HG03342 (cell line): ENCODE measurements around the gene LITAFD.
"Not testable (repeated sequence)": the region's sequence is repeated elsewhere in the genome, so short reads cannot be mapped to it uniquely, and the experiment has no call there.

Experiments used
- ATAC-seq: cut with Tn5 transposase; IDR thresholded peaks from one replicate; pipeline ENCODE4 v1.9.1; 2021; ENCODE audit warnings: mild to moderate bottlenecking, moderate library complexity; ENCODE audit not compliant: unreplicated experiment

LITAFD gene

GRCh38 chr16:8872071-8872470, 10.1 kb upstream of the LITAFD start:
- no peak for ATAC-seq

GRCh38 chr16:8872967-8873865, 8.9 kb upstream of the LITAFD start:
- no peak for ATAC-seq

DNA sequence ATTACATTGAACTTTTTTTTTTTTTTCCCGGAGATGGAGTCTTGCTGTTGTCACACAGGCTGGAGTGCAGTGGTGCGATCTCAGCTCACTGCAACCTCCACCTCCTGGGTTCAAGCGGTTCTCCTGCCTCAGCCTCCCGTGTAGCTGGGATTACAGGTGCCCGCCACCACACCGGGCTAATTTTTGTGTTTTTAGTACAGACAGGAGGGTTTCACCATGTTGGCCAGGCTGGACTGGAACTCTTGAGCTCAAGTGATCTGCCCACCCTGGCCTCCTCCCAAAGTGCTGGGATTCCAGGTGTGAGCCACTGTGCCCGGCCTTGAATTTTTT, 8.3 kb upstream of the LITAFD start:
- ATAC-seq, result not testable (repeated sequence)

- ATAC-seq, result no peak
These were observed 7.8 kb upstream of the LITAFD start for GRCh38 chr16:8874388-8874787.

DNA sequence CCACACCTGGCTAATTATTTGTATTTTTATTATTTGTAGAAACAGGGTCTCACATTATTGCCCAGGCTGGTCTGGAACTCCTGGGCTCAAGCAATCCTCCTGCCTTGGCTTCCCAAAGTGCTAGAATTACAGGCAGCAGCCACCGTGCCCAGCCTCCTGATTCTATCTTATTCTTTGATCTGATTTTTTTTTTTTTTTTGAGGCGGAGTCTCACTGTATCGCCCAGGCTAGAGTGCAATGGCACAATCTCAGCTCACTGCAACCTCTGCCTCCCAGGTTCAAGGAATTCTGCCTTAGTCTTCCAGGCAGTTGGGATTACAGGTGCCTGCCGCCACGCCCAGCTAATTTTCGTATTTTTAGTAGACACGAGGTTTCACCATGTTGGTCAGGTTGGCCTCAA, 6.8 kb upstream of the LITAFD start:
- ATAC-seq, result not testable (repeated sequence)

GRCh38 chr16:8877894-8878522, 4.1 kb upstream of the LITAFD start:
- no peak for ATAC-seq

- ATAC-seq, result no peak
These were observed 3.6 kb upstream of the LITAFD start for GRCh38 chr16:8878523-8878911.

DNA sequence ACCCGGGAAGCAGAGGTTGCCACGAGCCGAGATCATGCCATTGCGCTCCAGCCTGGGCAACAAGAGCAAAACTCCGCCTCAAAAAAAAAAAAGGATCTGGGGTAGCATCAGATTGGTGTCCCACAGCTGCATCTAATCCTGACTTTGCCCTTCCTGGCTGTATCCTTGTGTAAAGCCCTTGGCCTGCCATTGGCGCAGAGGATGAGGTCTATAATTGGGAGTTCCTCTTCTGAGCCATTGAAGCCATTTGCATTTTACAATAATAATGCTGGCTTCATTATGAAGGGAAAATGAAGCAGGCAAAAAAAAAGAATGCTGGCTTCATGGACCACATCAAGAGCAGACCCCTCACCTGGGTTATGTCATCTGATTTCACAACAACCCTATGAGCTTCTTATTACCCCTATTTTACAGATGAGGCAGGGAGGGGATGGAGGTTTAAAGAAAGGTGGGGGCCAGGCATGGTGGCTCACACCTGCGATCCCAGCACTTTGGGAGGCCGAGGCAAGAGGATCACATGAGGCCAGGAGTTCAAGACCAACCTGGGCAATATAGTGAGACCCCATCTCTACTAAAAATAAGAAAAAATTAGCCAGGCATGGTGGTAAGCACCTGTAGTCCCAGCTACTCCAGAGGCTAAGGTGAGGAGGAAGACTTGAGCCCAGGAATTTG, 1.2 kb upstream of the LITAFD start:
- ATAC-seq, result no peak

DNA sequence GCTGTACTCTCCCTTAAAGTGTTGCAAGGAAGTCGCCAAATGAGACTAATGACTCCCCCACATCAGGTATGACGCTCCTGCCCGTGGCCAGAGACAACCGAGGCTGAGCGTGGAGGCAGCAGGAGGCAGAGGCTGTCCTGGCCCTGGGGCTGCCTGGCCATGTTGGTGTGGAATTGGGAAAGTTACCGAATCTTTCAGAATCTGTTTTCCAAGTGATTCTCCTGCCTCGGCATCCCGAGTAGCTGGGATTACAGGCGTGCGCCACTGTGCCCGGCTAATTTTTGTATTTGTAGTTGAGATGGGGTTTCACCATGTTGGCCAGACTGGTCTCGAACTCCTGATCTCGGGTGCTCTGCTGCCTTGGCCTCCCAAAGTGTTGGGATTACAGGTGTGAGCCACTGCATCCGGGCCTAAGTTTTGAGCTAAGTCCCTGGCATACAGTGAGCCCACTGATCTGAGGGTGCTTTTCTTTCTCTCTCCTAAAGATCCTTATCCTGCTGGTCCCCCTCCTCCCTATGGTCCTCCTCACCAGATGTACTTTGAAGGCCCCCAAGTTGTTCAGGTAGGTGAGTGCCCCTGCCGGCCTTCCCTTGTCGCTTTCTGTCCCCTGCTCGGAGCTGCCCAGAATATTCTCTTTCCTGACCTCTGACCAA, 700 bp downstream of the LITAFD start:
- no peak for ATAC-seq

DNA sequence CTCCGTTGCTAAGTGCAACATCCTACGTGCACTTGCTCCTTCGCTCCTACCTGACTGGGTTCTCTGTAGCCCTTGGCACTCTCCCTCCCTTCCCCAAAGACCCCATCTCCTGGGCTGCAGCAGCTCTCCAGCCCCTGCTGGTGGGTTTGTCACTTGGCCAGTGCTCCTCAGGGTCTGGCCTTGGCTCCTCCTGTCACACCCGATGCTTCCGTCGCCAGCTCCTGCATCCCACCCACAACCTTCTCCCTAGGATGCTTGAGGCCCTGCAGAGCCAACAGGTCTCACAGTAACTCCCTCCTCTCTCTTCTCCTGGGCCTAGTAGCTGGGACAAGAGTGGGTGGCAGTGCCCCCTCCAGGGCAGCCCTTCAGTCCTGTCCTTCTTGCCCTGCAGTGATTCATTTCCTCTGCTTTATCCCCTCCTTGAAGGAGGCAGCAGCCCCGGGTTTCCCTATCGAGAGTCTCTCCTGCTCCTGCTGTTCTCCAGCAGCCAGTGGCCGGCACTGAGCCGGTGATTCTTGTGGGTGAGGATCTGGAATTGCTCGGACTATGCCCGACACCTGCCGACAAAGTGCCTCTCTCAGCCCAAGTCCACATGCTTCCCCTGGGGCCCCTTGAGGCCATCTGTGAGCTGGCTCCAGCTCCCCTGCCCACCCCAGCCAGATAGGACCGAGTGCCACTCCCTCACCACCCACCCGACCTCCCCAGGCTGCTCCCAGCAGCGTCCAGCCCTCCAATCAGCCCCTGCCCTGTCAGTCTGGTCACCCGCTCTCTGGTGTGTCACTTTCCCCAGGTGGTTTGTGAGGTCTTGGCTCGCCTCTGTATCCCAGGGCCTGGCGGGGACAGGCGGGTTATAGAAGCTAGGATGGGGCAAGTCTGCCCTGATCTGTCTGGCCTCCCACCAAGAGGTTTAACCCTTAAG, 3.8 kb downstream of the LITAFD start:
- ATAC-seq, result no peak

DNA sequence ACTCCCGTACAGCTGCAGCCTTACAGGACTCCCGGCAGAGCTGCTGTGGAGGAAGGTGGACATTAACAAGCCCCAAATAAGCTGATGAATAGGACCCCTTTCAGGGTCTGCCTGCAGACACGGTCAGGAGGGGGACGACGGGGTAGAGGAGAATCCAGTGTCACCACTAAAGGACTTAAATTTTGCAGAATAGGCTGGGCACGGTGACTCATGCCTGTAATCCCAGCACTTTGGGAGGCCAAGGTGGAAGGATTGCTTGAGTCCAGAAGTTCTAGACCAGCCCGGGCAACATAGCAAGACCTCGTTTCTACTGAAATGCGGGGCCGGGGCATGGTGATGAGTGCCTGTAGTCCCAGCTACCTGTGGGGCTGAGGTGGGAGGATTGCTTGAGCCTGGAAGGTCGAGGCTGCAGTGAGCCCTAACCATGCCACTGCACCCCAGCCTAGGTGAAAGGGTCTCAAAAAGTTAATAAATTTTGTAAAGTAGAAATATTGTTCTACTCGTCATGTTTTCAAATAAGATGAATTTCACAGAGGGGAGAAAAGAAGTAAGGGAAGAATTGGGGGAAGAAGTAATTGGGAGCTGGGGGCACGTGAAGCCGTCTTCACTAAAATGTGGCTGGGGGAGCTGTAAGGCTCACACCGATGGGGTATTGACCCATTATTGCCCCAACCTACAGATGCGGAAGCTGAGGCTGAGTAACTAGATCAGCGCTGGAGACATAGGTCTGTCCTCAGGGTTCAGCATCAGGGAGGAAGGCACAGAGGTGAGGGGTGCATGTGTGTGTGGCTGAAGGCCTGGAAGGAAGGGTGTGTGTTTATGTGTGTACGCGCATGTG, 4.7 kb downstream of the LITAFD start:
- ATAC-seq, result no peak

DNA sequence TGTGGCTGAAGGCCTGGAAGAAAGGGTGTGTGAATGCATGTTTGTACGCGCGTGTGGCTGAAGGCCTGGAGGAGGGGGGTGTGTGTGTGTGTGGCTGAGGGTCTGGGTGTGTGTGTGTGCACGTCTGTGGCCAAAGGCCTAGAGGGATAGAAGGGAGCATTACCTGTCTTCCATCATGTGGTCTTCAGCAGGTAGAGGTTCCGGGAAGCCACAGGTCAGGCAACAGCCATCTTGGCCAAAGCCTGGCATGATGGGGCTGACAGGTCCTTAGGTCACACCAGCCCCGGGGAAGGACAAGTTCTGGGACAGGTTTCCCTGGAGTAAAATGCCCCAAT, 5.2 kb downstream of the LITAFD start:
- ATAC-seq, result no peak

- ATAC-seq, result no peak
These were observed 5.9 kb downstream of the LITAFD start for GRCh38 chr16:8887952-8888560.

- ATAC-seq, result no peak
These were observed 7.1 kb downstream of the LITAFD start for GRCh38 chr16:8888951-8889892.

GRCh38 chr16:8889893-8890548, 7.9 kb downstream of the LITAFD start:
- ATAC-seq, result no peak

- ATAC-seq, result no peak
These were observed 8.4 kb downstream of the LITAFD start for GRCh38 chr16:8890549-8890921.

DNA sequence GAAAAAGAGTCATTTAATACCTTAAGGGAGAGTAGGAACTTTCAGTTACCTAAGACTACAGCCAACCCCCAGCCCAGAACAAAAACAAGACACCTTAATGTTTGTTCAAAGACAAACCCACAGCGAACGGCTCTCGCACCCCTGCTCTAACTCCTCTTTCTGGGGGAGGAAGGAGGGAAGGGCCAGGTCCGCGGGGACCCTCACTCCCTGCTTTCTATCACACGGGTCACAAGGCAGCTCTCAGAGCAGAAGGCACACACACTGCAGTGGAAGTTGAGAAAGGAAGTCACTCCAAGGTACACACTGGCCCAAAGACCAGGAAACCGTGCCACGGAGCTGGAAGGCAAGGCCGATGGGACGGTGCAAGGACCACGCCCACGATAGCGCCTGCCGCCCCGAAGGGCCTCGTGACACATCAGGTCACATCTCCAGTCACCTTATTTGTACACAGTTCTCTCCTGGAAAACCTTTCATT, 10.0 kb downstream of the LITAFD start:
- peak; percentile 22 for ATAC-seq

GRCh38 chr16:8893426-8893825, 11.3 kb downstream of the LITAFD start:
- ATAC-seq, result no peak
